DMS53 treated with DMSO at 0.1 percent for 48 hours (cell line): Measurements from ENCODE around the gene KLHL28.
"Not testable (repeated sequence)": the region's sequence is repeated elsewhere in the genome, so short reads cannot be mapped to it uniquely, and the experiment has no call there.

ENCODE experiments used
- DNase-seq: peaks from one replicate; lab custom pipeline; 2025; ENCODE audit not compliant: unreplicated experiment; lab: John Stamatoyannopoulos, UW

Gene KLHL28

GRCh38 chr14:44897041-44897844 is 64.5 kb downstream of the KLHL28 start:
- peak; percentile 79 for DNase-seq

GRCh38 chr14:44896275-44897040 is 65.3 kb downstream of the KLHL28 start:
- DNase-seq: no peak

DNA sequence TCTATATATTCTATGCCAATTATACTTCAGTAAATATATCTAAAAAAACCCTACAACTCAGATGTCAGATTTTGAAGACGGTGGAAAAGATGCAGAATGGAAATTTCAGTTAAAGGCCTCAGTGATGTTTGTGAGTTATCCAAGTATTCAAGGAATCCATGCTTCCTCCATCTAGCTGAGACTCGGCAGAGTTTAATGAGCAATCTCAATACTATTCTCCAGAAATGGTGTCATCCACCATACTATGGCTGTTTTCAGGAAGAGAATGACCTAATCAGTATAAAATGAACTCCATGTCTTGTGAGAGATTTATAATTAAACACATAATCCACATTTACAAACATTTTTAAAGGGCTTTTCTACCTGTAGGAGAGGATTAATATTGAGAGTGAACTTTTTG is 66.0 kb downstream of the KLHL28 start:
- DNase-seq: no peak

DNA sequence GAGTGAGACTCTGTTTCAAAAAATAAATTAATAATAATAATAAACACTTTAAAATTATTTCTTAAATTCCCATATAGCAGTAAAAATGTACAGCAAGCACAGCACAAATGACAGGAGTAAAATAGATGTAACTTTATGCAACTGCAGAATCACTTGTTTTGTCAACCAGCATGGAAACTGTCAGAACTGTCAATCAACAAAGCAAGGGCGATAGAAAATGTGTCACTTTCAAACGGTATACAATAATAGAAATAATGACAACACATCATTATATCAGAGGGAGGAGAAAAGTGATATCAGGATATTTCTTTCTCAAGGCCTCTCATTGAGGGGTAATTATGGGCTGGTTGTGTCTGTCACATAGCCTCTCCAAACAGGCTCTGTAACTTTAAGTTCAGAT is 68.2 kb downstream of the KLHL28 start:
- DNase-seq: no peak

- DNase-seq: not testable (repeated sequence)
Observed at GRCh38 chr14:44891726-44892372, 69.9 kb downstream of the KLHL28 start.

DNA sequence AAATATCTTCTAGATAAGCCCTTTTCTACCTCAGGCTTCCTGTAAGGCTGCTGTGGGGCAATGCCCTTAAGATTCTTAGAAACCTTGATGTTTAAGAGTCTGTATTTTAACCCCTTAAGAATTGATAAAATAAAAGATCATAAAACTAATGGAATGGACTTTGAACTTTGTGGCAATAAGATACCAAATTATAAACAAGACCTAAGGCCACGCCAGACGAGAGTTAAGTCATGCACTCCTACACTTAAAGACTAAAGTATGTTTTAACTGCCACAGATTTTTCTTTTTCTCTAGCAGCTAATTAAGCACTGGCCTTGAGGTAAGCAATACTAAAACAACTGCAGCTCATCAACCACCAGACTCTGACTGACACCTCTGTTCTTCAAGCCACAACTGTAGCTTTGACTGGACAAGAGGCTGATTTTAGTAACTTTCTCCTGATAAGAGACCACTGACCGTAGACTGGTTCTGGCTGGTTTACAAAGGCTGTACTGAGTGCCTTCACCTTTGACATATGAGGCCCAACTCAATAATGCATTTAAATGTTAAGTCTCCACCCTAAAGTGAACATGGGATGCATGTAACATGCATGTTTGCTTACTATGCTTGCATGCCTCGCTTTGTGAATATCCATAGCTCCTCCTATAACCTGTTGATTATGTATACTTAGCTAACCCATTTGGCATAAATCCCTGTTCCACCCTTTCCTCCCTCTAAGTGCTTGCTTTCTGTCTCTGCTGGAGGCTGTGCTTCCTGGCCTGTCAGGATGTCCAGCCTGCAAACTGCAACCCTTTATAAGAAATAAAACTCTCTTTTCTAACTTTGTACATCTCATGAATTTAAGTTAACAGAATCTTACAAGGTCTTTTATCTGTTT is 71.9 kb downstream of the KLHL28 start:
- no peak for DNase-seq

DNA sequence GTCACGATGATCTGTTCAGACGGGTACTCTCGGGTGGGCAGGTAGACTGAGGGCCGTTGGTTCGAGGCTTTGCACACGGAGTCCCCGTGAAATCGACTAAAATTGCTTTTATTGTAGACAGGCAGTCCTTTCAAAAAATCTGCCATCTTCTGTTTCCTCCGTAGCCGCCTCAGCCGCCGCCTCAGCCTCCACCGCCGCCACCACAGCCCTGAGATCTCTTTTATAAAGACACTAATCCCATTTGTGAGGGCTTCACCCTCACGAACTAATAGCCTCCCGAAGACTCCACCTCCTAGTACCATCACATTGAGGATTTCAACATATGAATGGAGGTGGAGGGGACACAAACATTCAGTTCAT is 74.2 kb downstream of the KLHL28 start:
- DNase-seq: no peak

DNA sequence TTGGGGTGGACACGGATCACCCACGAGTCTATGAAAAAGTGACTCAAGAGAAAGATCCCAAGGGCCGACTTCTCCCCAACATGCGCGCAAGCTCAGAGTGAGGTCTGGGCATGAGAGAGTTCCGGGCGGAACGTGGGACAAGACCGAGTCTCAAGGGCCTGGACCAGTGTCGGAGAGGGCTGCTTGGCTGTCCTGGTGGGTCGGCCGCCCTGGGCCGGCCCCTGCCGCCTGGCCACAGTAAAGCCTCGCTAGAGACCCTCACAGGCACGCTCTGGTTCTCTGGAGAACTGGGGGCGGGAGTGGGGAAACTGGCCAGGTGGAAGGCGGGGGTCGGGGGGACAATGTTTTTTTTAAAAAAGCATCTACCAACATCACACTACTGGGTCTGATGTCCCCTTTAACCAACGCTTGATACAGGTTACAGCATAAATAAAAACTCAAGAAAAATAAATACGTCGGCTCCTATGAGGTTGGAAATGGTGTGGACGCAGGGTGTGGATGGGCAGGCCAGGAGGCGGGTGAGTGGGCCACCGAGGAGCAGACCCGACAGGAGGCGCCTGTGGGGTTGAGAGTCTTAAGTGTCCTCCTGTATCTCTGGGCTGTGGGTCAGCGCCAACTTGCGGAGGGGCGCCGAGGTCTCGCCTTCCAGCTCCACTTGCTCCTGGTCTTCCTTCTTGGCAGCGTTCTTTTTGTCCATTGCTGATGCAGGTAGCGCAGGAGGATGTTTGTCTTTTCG is 74.7 kb downstream of the KLHL28 start:
- no peak for DNase-seq

DNA sequence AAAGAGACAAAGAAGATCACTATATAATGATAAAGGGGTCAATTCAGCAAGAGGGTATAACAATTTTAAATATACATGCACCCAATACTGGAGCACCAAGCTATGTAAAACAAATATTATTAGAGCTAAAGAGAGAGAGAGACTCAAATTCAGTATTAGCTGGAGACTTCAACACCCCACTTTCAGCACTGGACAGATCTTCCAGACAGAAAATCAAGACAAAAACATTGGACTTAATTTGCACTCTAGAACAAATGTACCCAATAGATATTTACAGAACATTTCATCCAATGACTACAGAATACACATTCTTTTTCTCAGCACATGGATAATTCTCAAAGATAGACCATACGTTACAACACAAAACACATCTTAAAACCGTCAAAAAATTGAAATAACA is 81.0 kb downstream of the KLHL28 start:
- DNase-seq: no peak
